GM12892 (cell line): Measurements from ENCODE around the gene SLC15A1.

Experiments
- DNase-seq: peaks from one replicate; pipeline ENCODE4 v3.0.0; 2011; ENCODE audit not compliant: insufficient read length
- FAIRE-seq: peaks from 2 replicates; lab custom pipeline; 2011; peaks lifted over from hg19 to GRCh38; lab: Jason Lieb, UNC
- POLR2A ChIP-seq: IDR thresholded peaks from 2 replicates; pipeline ENCODE4 v1.6.1; 2011; ENCODE audit warnings: low read depth, low read length, control low read depth
- POLR2AphosphoS5 ChIP-seq: IDR thresholded peaks from 2 replicates; pipeline ENCODE4 v1.6.1; 2011; ENCODE audit warnings: low read depth, low read length, control low read depth
- TAF1 ChIP-seq: IDR thresholded peaks from 2 replicates; pipeline ENCODE4 v1.6.1; 2011; ENCODE audit warnings: low read depth, mild to moderate bottlenecking, control low read depth, low read length, borderline replicate concordance

The SLC15A1 gene

DNA sequence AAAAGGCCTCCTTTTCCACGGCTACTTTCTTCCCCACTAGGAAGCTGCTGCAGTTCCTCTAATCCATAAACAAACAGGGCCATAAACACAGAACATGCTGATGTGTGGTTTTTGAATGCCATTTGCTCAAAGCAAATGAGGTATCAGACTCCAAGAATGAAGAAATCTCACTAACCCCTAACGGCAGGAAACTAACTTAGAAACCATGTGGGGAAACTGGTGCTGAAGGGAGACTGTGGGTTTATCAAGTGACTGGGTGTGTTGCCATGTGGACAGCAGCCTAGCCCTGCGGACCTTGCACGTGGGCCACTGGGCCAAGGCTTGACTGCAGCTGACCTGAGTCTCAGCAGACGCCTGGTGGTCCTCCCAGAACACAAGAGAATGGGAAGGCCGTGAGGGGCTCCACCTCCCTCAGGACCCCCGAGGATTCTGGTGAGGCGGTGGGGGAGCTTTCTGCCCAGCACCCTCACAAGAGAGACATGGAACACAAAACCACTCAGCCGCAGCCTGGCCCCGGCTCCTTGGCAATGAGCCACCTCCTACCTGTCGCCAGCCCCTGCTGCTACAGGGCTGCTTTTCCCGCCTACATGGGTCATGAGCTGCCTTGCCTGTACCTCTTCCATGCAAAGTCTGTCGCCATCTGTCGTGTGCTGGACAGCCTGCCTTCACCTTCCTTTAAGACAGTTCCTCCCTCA, 10.6 kb downstream of the SLC15A1 start:
- DNase-seq (no peak), FAIRE-seq (no peak)
- TF ChIP-seq POLR2A = no peak

DNA sequence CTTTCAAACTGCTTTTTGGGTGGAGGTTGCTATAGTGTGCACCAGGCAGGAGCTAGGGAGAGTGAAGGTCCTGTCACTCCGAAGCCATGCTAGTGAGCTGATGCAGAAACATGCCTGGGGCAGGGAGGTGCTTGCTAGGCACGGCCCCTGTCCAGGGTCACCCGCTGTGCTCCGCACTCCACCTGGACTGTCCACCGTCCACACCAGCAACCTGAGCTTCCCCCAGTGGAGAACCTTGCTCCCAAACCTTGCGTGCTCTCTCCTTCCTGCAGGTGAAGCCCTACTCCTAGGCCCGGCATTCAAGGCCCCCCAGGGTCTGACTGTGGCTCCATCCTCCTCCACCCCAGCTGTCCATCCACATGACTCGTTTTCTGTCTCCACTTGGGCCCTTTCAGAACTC, 12.3 kb downstream of the SLC15A1 start:
- no peak for FAIRE-seq
- TF ChIP-seq POLR2A (no peak), POLR2AphosphoS5 (no peak), TAF1 (no peak)
- DNase-seq = no peak

DNA sequence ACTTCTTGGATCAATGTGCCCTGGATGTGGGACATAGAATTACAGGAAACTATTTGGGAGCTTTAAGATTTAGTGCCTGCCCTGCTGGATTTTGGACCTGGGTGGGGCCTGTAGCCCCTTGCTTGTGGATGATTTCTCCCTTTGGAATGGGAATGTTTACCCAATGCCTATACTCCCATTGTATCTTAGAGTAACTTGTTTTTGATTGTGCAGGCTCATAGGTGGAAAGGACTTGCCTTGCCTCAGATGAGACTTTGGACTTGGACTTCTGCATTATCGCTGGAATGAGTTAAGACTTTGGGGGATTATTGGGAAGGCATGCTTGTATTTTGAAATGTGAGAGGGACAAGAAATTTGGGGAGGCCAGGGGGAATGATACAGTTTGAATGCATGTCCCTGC, 13.5 kb downstream of the SLC15A1 start:
- FAIRE-seq (no peak), DNase-seq (no peak)
- no peak for TF ChIP-seq POLR2AphosphoS5
- TF ChIP-seq POLR2A = no peak
- TF ChIP-seq TAF1 = no peak

DNA sequence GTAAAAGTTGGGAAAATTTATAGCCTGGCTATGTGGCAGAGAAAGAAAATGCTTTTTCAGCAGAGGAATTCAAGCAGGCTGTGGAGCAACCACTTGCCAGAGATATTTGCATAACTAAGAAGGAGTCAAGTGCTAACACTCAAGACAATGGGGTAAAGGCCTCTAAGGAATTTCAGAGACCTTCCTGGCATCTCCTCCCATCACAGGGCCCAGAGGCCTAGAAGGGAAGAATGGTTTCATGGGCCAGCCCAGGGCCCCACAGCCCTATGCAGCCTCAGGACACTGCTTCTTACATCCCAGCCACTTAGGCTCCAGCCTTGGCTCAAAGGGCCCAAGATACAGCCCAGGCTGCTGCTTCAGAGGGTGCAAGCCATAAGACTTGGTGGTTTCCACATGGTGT, 14.3 kb downstream of the SLC15A1 start:
- DNase-seq (no peak), FAIRE-seq (no peak)

DNA sequence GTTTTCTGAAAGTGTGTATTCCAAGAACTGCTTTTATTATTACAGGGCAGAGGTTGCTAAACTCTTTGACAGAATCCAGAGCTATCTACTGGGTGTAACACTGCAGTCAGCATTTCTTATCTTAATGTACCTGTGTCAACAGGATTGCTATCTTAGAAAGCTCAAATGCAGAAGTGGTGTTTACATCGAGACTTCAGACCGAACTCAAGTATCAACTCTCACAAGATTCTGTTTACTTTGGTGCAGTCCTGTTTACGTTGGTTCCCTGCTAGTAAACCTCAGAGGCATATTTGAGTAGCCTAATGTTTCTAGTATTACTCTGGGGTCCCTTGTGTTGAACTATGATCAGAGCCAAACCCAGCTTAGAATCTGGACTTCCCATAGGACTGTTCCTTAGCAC, 20.5 kb downstream of the SLC15A1 start:
- DNase-seq (no peak), FAIRE-seq (no peak)
- no peak for TF ChIP-seq TAF1
- TF ChIP-seq POLR2AphosphoS5 = no peak
- TF ChIP-seq POLR2A = no peak

More for the DNA sequence above, 14.3 kb downstream of the SLC15A1 start:
- no peak for TF ChIP-seq TAF1
- TF ChIP-seq POLR2A = no peak
- TF ChIP-seq POLR2AphosphoS5 = no peak

DNA sequence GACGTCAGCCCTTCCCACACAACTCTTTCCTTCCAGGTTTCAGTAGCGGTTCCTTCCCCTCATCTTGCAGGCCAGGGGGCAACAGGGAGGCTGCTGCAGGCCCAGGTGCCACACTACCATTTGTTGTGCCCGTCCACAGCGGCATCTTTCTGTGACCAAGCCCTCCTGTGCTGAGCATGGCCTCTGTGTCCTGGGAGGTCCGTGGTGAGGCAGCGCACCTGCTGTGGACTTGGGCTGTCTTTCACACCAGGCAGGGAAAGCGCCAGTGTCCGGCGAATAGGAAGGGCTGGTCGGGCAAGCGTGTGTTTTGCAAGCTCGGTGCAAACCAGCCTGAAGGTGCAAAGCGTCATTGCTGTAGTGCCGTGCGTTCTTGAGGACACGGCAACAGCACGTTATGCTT, 21.4 kb downstream of the SLC15A1 start:
- DNase-seq (no peak), FAIRE-seq (no peak)
- no peak for TF ChIP-seq POLR2AphosphoS5
- TF ChIP-seq TAF1 = no peak
- no peak for TF ChIP-seq POLR2A

DNA sequence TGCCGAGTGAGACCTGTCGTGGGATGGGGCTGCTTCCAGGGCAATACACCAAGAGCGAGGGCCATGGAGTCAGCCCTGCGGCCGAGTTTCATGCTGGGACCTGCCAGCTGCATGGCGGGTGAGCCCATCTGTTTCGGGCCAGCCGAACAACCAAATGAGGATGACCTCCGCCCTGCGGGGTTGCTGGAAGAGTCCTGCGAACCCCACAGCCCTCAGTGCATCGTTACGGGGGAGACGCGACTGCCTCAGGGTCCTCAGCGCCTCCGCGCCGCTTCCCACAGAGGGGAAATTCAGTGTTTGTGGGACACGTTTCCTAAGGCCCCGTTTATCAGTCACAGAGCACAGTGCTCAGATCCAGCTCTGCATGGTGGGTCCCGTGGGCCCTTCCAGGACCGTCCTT, 22.0 kb downstream of the SLC15A1 start:
- no peak for DNase-seq
- TF ChIP-seq POLR2A (no peak), TAF1 (no peak), POLR2AphosphoS5 (no peak)
- no peak for FAIRE-seq

DNA sequence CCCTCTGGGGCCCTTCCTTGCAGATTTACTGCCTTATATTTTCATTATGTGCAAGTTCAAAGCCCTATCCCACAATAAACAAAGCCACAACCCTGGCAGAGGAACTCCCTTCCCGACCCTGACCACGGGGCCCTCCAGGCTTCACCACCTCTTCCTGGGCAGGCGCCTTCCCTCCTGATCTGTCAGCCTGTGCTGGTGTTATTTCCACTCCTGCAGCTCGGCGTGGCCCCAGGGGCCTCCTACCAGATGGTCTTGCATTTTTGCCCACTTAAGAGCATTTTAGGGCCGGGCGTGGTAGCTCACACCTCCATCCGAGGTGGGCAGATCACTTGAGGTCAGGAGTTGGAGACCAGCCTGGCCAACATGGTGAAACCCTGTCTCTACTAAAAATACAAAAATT, 22.8 kb downstream of the SLC15A1 start:
- TF ChIP-seq POLR2AphosphoS5 (no peak), POLR2A (no peak), TAF1 (no peak)
- DNase-seq (no peak), FAIRE-seq (no peak)

DNA sequence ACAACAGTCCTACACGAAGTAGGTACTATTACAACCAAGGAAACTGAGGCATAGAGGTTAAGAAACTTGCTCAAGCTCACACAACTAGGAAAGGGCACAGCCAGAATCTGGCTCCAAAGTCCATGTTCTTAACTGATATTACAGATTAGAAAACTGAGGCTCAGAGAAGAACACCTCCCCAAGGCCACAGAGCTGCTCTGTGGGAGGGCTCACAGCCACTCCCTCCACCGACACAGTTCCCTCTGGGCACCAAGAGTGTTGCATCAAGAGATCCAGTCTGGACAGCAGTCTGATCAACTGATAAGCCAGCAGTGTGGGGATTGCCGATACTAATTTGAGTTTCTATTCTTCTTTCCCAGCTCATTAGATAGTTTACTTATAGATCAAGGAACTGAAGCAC, 29.5 kb downstream of the SLC15A1 start:
- FAIRE-seq (no peak), DNase-seq (no peak)
- TF ChIP-seq POLR2AphosphoS5 (no peak), POLR2A (no peak), TAF1 (no peak)

DNA sequence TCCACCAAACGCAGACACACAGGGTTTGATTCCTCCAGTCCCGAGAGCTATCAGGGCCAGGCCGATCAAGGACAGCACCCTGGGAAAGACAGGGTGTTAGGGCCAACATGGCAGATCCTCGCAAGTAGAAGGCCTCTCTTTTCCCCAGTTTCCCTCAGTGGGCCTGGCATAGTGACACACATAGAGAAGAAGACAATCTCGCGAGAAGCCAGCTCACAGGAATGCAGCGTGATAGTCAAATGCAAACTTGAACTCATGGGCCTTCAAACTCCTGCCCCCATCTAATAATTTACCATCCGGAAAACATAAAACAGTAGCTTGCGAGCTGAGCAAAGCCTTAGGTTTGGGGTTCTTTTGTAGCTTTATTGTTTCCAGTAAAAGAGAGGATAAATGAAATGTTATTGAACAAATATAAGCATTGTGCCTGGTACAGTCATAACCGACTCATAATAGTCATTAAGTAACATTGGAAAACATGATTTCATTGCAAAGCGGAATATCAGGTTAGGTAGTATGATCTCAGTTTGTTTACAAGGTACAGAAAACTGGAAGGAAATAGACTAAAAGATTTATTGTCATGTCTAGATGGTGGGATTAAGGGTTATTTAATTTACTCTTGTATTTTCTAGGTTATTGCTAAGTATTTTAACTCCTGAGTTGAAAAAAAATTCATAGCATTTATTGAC, 30.5 kb downstream of the SLC15A1 start:
- FAIRE-seq (no peak), DNase-seq (no peak)
- TF ChIP-seq POLR2A = no peak
- TF ChIP-seq TAF1 = no peak
- no peak for TF ChIP-seq POLR2AphosphoS5

DNA sequence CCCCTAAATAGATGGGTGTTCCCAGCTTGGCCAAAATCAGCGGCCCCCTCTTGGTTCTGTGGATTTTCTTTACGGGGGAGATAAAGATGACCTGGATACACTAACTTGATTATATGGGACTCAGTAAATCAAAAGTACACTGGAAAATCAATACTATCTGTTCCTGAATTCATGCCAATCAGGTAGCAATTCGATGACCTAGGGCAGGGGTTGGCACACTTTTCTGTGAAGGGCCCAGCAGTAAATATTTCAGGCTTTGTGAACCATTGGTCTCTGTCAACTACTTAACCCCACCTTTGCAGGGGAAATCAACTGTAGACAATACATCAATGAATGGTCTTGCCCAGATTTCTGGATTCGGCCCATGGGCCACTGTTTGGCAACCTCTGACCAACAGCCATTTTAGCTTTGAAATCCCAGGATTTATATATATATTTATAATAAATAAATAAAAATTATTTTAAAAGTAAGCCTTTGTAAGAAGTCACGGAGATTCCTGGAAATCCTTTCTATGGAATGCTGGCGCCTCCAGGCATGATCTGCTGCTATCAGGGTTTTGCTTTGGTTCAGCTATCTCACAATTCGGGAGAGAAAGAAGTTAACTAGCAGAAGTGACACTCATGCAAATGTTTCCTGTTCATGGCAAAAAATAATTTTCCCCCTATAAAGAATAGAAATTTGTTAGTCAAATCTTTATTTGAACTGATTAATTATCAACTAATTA, 32.8 kb downstream of the SLC15A1 start:
- FAIRE-seq = no peak
- no peak for TF ChIP-seq TAF1
- no peak for TF ChIP-seq POLR2A
- TF ChIP-seq POLR2AphosphoS5 = no peak
- DNase-seq = no peak
